NCI-H2081 treated with DMSO at 0.1 percent for 48 hours (cell line): ENCODE data around the gene KRT34.
"Not testable (repeated sequence)": the region's sequence is repeated elsewhere in the genome, so short reads cannot be mapped to it uniquely, and the experiment has no call there.

Experiments
- DNase-seq: peaks from one replicate; lab custom pipeline; 2025; lab: John Stamatoyannopoulos, UW

Gene KRT34

DNA sequence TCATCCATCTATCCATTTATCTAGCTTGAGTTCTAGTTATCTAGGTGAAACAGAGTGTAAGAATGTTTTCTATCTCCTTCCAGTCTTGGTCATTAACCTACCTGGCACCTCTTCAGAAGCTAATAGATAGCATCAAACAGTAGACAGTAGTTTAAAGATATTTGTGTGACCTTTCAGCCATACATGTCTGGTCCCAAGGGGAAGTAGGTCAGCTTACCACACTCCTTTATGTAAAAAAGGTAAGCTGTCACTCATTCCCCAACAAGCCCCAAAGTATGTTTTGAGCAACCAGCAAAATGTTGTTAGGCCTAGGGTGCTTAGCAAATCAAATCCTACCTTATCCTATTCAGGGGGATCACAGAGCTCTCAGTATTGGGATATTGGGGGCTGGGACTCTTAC, 16.0 kb downstream of the KRT34 start:
- DNase-seq = no peak

GRCh38 chr17:41363881-41364280, 18.2 kb downstream of the KRT34 start:
- DNase-seq = no peak

DNA sequence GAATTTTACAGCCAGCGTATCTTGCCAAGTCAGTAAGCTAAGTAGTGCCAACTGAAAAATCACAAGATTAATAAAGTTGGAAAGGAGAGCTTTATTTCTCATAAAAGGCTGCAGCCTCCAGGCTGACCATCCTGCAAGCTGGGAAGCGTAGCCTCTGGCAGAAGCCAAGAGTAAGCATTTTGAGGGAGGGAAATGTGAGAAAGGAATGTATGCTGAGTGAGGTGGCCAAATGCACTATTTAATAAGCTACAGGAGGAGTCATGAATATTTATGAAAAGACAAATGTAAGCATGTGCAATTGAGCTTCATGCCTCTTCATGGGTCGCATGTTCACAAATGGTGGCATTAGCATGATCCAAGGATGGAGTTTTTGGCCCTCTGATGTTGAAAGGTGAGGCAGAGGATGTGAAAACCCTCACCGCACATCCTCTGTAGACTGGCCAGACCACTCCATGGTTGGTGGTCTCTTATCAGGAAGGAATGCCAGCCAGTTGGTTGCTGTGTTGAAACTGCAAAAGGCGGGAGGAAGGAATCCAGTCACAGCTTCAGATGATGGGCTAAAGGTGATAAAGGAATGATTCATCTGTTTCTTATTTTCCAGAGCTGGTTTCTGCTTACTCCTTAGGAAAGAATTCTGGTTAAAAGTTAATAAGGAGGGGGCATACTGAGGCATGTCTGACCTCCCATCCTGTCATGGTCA, 21.7 kb downstream of the KRT34 start:
- no peak for DNase-seq

- DNase-seq = no peak
Measured at GRCh38 chr17:41354536-41354935, 27.6 kb downstream of the KRT34 start.

DNA sequence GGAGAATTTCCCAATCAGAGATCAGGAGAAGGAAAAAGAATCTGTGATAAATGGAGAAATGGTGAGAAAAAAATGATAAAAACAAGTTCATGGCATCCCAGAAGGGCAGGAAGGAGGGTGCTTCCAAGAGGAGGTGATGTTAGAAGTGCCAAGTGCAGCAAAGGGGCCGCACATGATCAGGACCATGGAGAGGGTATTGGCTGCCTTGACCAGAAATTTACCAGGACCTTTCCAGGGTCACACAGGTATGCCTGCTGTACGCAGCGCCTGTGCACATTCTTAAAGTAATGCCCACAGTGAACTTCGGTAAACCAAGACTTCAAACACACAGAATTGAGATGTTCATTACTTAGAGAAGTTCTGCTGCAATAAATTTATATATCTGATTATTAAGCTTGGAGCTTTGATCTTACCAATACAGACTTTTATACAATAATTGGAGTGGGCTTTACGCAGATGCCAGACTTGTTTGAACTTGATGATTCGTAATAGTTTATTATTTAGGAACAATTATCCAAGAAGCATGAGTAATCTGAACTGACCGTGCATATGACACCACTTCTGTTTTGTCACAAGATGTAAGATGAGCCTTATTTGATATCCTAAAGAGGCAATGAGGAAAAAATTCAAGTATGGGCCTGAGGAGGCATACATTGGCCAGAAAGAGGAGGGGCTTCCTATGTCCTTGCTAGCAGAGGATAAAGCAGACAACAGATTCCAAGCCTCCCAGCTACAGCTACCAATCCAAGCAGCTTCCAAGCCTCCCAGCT, 29.3 kb downstream of the KRT34 start:
- no peak for DNase-seq

DNA sequence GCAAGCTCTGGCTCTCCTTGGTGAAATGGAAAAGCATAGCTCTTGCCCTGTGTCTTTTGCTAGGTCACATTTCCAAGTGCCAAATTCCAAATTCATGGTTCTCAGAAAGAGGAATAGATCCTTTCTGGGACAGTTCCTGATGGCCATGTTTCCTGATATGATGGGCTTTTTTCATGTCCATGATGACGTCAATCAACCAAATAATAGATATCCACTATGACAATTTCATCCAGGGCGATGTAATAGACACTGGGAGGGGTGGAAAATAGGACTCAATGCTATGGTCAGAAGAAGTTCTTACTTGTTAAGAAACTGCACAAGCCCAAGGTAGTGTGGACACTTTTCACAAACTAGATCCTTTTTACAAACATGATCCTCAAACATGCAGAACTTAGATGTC, 30.9 kb downstream of the KRT34 start:
- no peak for DNase-seq

DNA sequence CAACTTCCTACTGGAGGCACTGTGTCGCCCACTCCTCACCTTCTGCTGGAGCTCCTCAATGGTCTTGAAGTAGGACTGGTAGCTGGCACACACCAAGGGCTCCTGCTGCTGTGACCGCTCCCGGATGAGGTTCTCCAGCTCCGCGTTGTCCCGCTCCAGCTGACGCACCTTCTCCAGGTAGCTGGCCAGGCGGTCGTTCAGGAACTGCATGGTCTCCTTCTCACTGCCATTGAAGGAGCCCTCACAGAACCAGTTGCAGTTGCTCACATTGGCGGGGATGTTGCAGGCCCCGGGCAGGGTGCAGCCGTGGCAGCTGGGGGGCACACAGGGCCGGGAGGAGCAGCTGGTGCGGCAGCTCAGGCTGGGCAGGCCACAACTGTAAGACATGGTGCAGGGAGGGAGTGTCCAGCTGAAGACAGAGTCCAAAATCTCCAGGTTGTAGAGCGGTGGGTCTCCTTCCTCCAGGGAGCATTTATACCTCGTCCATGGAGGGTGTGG, 31.7 kb downstream of the KRT34 start, which contains the start of gene KRT33A:
Gene KRT33A, minus strand, starts transcription at position 448 of the 498 bp plus-strand sequence. Its CDS starts 61 bp downstream, at position 387.
- DNase-seq = not testable (repeated sequence)

DNA sequence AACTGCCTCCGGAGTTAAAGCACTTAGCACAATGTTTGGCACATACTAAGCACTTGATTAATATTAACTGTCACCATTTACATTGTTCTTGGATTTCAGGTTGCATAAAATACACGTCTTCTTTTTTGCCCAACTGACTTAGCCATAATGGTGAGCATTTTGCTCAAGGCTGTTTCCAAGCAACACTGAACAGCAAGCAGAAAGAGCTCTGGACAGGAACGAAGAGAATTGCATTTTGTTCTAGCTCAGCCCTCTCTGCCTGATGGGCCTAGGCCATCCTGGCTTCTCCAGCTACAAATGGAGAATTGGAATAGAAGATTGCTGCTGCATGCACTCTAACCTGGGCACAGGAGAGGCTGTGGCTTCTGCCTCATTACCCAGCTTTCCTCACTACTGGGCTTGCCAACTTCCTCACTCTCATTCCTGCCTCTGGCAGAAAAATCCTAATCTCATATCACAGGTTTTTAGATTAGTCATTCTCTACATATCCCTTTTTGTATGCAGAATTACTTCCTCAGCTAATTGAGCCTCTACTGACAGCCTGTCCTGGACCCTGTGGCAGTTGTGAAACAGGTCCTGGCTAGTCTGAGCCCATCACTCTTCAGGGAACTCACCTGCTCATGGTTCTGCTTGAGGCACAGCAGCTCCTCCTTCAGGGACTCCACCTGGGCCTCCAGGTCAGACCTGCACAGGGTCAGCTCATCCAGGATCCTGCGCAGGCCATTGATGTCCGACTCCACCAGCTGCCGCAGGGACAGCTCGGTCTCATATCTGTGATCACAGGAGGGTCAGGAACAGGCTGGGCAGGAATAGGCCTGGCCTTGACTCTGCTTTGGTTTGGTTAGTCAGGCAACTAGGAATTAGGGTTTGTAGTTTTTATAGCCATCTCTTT, 34.0 kb downstream of the KRT34 start:
- DNase-seq = no peak

GRCh38 chr17:41346421-41346820, 35.7 kb downstream of the KRT34 start:
- DNase-seq = not testable (repeated sequence)

DNA sequence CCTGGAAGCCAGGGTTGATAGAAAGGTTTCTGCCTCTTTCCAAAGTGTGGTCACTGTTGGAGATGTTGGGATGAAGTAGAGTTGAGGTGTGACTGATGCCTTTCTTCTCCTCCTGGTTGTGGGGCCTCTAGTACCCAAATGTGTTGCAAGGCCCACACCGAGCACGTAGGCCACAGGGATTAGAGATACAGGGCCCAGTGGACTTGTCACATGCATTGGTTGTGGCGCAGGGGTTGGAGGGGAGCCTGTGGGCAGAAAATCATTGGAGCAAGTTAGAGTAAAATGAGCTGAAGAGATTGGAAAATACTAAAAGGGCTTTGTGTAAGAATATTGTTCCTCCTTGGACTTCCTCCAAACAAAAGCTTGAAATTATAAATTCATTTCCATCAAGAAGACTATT, 36.1 kb downstream of the KRT34 start:
- DNase-seq = no peak

- no peak for DNase-seq
Measured at GRCh38 chr17:41343029-41343428, 39.1 kb downstream of the KRT34 start.

DNA sequence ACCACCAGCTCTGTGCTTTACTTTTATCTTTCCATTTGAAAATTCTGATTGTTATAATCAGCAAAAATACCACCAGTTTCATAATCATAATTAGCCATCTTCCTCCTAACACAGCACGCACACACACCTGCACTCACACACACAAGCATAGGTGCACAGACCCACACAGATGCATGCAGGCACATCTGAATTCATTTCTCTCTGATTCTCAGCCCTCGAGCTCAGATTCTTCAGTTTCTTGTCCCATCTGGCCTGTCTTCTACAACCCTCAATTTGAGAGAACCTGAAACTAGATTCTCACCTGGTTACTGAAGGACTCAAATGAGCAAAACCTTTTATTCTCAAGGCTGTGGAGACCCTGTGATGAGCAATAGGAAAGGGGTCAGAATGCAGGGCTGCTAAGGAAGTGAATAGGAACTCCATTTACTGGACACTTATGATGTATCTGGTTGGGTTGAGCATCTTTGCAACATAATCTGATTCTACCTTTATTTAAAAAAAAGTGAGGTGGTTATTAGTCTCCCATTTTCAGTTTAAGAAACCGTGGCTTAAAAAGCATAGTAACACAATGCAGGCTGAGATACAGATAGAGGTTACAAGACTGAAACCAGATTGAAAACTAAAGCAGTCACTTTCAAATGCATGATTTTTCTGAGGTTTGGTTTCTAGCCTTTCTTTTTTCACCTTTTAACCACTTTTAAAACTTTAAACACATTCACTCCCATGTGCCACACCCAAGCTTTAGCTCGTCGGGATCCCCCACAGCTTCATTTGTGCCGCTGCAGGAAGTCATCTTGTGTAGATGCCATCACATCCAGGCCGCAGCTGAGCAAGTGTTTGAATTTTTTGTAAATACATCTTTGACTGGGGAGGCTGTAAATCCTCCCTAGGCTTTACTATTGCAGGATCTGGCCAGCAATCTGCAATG, 40.9 kb downstream of the KRT34 start:
- DNase-seq = no peak

DNA sequence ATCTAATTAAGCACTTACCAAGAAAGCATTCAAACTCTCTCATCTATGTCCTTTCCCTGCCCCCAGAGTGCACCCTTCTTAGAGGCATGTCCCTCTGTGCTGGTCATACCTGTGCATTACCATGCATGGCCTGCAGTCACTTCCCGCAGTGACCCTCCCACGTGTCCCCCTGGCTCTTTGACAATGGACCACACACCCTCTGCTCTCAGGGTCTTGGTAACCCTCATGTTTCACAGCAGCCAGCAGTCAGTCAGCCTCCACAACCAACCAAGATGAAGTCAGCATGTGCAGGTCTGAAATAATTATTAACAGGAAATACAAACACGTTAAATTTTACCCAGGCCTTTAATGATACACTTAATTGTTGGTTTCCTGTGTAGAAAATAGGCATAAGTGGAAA, 41.6 kb downstream of the KRT34 start:
- no peak for DNase-seq

GRCh38 chr17:41339571-41340172, 42.4 kb downstream of the KRT34 start:
- no peak for DNase-seq

DNA sequence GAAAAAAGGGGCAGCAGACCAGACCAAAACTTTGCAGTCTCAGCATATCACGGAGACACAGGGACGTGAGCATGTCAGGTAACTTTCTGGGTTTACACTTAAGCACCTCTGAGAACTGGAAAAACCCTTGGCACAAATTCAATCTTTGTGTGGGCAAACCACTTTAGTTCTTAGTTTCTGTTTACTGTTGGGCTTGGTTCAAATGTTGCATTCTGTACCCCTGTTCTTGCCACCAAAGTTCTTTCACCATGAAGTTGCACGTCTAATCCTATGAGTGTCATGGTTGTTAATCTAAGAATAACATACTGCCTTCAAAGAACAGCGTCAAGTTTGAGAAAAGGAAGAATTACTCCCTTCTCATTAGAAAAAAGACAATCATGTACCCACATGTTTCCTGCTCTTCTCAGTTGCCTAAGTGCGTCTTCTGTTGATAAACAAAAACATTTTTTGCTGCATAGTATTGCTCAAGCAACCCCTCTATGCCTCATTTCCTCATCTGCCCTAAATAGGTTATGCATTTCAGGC, 43.1 kb downstream of the KRT34 start:
- no peak for DNase-seq

DNA sequence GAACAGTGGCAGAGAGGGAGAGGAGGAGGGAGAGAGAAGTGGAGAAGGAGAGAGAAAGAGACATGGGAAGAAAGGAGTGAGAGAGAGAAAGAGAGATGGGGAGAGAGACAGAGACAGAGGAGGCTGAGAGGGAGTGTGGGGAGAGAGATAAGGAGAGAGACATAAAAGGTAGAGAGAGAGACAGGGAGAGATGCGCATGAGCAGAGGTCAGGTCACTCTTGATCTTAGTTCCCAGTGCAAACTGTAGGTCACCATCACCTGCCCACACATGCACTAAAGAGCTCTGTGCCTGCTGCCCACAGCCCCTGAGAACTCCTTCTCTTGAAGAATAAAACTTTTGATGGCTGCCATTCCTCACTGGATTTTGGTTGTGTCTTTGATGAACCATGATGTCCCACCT, 46.4 kb downstream of the KRT34 start:
- no peak for DNase-seq

DNA sequence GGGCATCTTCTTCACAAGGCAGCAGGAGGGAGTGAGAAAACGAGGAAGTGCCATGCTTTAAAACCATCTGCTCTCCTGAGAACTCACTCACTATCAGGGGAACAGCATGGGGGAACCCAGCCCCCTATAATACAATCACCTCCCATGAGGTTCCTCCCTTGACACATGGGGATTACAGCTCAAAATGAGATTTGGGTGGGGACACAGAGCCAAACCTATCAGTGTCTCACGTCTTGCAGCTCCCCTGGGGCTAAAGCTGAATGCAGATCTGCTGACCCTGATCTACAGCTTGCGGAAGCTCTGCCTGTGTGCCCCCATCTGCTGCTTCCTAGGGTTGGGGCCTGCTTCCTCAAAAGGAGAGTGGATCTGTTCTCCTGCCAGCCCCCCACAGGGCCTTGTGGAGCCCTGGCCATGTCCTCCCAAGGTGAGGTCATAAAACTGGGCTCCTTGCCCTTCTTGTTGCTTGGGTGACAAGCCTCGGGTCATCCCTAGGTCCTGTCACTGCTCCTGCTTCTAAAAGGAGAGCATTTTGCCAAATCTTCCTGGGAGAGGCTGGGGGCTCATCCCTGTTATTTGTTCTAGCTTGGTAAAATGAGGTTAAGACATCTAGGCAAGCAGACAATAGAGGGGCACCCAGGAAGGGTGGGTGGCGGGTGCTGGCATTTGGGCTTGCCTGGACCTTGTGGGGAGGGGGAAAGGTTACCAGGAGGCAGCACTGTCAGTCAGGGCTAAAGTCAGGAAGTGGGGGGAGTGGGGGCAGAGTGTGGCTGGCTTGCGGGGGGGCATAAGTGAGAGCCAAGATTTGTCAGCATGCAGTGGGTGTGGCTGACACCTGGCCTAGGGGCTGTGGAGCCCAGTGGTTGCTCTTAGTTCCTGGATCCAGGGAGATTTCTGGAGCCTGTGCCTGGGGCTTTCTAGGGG, 47.5 kb downstream of the KRT34 start:
- DNase-seq = no peak

GRCh38 chr17:41333836-41334235, 48.3 kb downstream of the KRT34 start:
- DNase-seq = no peak

GRCh38 chr17:41333098-41333497, 49.0 kb downstream of the KRT34 start:
- DNase-seq = no peak
